Suprapubic skin (tissue), 3 donors: ENCODE measurements around the gene TADA3.

Experiments used
- CTCF ChIP-seq, 2 donors: fragments of 200-600 bp in 1 of 2; fragments of 450-650 bp in 1 of 2; sonication (generic) in 1 of 2; IDR thresholded peaks; one replicate each; pipeline ENCODE4 v1.5.1; 2016 to 2019; ENCODE audit warnings: antibody characterized with exemption in 2 of 2, mild to moderate bottlenecking in 1 of 2, moderate library complexity in 1 of 2
- POLR2A ChIP-seq, 2 donors: fragments of 450-650 bp; IDR thresholded peaks; one replicate each; pipeline ENCODE4 v1.6.1; 2017; ENCODE audit warnings: antibody characterized with exemption in 2 of 2, mild to moderate bottlenecking in 2 of 2, moderate library complexity in 2 of 2

GRCh38 chr3:9808345-9809037 lies 16.2 kb upstream of the TADA3 start:
- TF ChIP-seq CTCF (IDR thresholded peaks at IDR 0.05) (no peak), POLR2A (IDR thresholded peaks at IDR 0.05) (no peak)
